ENCODE results near the gene RGS3.

GRCh38 chr9:113495526-113495925 is 32.0 kb downstream of the RGS3 start:
- no peak for TF ChIP-seq CTCF (IDR thresholded peaks at IDR 0.05)
- no peak for TF ChIP-seq POLR2A (IDR thresholded peaks at IDR 0.05)
